Sigmoid colon (tissue), 7 donors: ENCODE results near the gene CD74. TPM values are rescaled to one million over a fixed set of nuclear protein-coding genes. Genes with fewer than 3 reads are reported as not detected.

ENCODE experiments used
- DNase-seq: peaks from one replicate; pipeline ENCODE4 v3.0.0-alpha.2; 2019
- H3K27ac ChIP-seq, 4 donors: fragments of 200-600 bp; sonication (generic); one replicate each; pipeline ENCODE4 v1.5.1; 2016 to 2019; ENCODE audit warnings: mild to moderate bottlenecking in 1 of 4
- H3K27me3 ChIP-seq, 3 donors: fragments of 200-600 bp; sonication (generic); one replicate each; pipeline ENCODE4 v1.5.1; 2019; ENCODE audit warnings: mild to moderate bottlenecking in 1 of 3
- H3K36me3 ChIP-seq, 4 donors: fragments of 200-600 bp; sonication (generic); one replicate each; pipeline ENCODE4 v1.5.1; 2016 to 2019
- H3K4me1 ChIP-seq, 4 donors: fragments of 200-600 bp; sonication (generic); one replicate each; pipeline ENCODE4 v1.5.1; 2017 to 2019
- H3K4me3 ChIP-seq, 4 donors: fragments of 200-600 bp; sonication (generic); one replicate each; pipeline ENCODE4 v1.5.1; 2017 to 2019; ENCODE audit warnings: mild to moderate bottlenecking in 2 of 4, moderate library complexity in 1 of 4
- H3K9me3 ChIP-seq, 4 donors: fragments of 200-600 bp in 3 of 4; sonication (generic) in 3 of 4; one replicate each; pipeline versions ENCODE4 v1.5.1 to v1.6.1; 2013 to 2019
- CTCF ChIP-seq, 4 experiments: fragments of 450-650 bp in 3 of 4; fragments of 200-600 bp in 1 of 4; IDR thresholded peaks; one replicate each; pipeline ENCODE4 v1.5.1; 2016 to 2019; ENCODE audit warnings: antibody characterized with exemption in 4 of 4, mild to moderate bottlenecking in 3 of 4, moderate library complexity in 2 of 4
- EP300 ChIP-seq, 4 donors: sonication (generic); formaldehyde crosslinking; IDR thresholded peaks; one replicate each; pipeline ENCODE4 v1.6.1; 2017; ENCODE audit warnings: antibody characterized with exemption in 4 of 4
- POLR2A ChIP-seq, 2 donors: fragments of 450-650 bp; IDR thresholded peaks; one replicate each; pipeline ENCODE4 v1.6.1; 2016; ENCODE audit warnings: antibody characterized with exemption in 2 of 2, mild to moderate bottlenecking in 2 of 2, moderate library complexity in 2 of 2
- POLR2AphosphoS5 ChIP-seq, 4 donors: sonication (generic); formaldehyde crosslinking; IDR thresholded peaks; one replicate each; pipeline ENCODE4 v1.6.1; 2017; ENCODE audit warnings: antibody characterized with exemption in 4 of 4
- WGBS, 2 donors: extraction: QIAGEN DNeasy Blood & Tissue Kit; methylation state at CpG; one replicate each; pipeline ENCODE4 v1.1.7; 2013; 5-methylcytosine and 5-hydroxymethylcytosine counted together
- intact Hi-C: fragments of 100-400 bp; cut with DNase I; formaldehyde crosslinking; loops from one replicate; pipeline ENCODE4 v1.15.1; 2023
- polyA plus RNA-seq, 3 donors: library from polyadenylated mRNA; stranded (reverse); fragments of 200-250 nt; gene quantifications; one replicate each; pipeline ENCODE4 v1.2.3, GENCODE V29; 2013
- total RNA-seq, 4 donors: library from RNA; depleted of rRNA; stranded (reverse); fragments of >200 nt; gene quantifications; one replicate each; pipeline ENCODE4 v1.1.0, GENCODE V29; 2016
- donor health status: healthy with polysubstance abuse.
- donor health status: Bipolar disorder and iron deficiency.
- donor health status: healthy.

CD74 gene
- total and polyA plus RNA-seq, 7 donors: 176 to 2,186 (median 216) TPM

GRCh38 chr5:150377964-150378694, 34.6 kb downstream of the CD74 start:
- H3K4me1 ChIP-seq: peaks cover 0 to 26% (median 15%) of the 10 kb centered on the region in 4 donors
- 82 to 92% methylated on average over 5 of the region's 5 CpGs for WGBS, 2 donors
- H3K27me3 ChIP-seq: no peaks in the 10 kb centered on the region
- no peak overlapping the region for H3K4me3 ChIP-seq
- TF ChIP-seq POLR2AphosphoS5 (IDR thresholded peaks at IDR 0.05): peak in 3 of 4 donors; percentile 68 to 77 (median 73)
- no peak for TF ChIP-seq CTCF (IDR thresholded peaks at IDR 0.05)
- peak in 3 of 4 donors; percentile 35 to 76 (median 48) for TF ChIP-seq EP300 (IDR thresholded peaks at IDR 0.05)
- no peak for DNase-seq
- peaks cover 63 to 97% (median 90%) of the 10 kb centered on the region in 4 donors for H3K36me3 ChIP-seq
- no peaks in the 10 kb centered on the region for H3K9me3 ChIP-seq
- intact Hi-C loops: no loop called here
- peak overlapping the region in 3 of 4 donors; percentile 64 to 78 (median 69) for H3K27ac ChIP-seq

GRCh38 chr5:150376799-150377771, 35.6 kb downstream of the CD74 start:
- Histone ChIP-seq H3K36me3 (peaks cover 58 to 97% (median 89%) of the 10 kb centered on the region in 4 donors), H3K9me3 (no peaks in the 10 kb centered on the region), H3K4me3 (no peak overlapping the region), H3K27me3 (no peaks in the 10 kb centered on the region), H3K4me1 (peaks cover 0 to 26% (median 15%) of the 10 kb centered on the region in 4 donors), H3K27ac (peak overlapping the region in 3 of 4 donors; percentile 64 to 78 (median 69))
- TF ChIP-seq EP300 (IDR thresholded peaks at IDR 0.05): no peak
- TF ChIP-seq POLR2A (IDR thresholded peaks at IDR 0.05): no peak
- TF ChIP-seq CTCF (IDR thresholded peaks at IDR 0.05): no peak
- no peak for TF ChIP-seq POLR2AphosphoS5 (IDR thresholded peaks at IDR 0.05)
- WGBS, 2 donors: 76 to 79% methylated on average over 10 of the region's 10 CpGs
- intact Hi-C loops: no loop called here
- DNase-seq: no peak

- Histone ChIP-seq H3K4me1 (peaks cover 0 to 26% (median 15%) of the 10 kb centered on the region in 4 donors), H3K4me3 (no peak overlapping the region), H3K9me3 (no peaks in the 10 kb centered on the region), H3K36me3 (peaks cover 53 to 97% (median 84%) of the 10 kb centered on the region in 4 donors), H3K27ac (no peak overlapping the region), H3K27me3 (no peaks in the 10 kb centered on the region)
- intact Hi-C loops: no loop called here
- no peak for DNase-seq
- TF ChIP-seq EP300 (IDR thresholded peaks at IDR 0.05): no peak
- no peak for TF ChIP-seq POLR2A (IDR thresholded peaks at IDR 0.05)
- no peak for TF ChIP-seq CTCF (IDR thresholded peaks at IDR 0.05)
- TF ChIP-seq POLR2AphosphoS5 (IDR thresholded peaks at IDR 0.05): no peak
- WGBS, 2 donors: 95% methylated on average over 11 of the region's 11 CpGs
These were observed 38.1 kb downstream of the CD74 start for GRCh38 chr5:150374651-150375050.

GRCh38 chr5:150372639-150373038, 40.1 kb downstream of the CD74 start:
- TF ChIP-seq POLR2AphosphoS5 (IDR thresholded peaks at IDR 0.05): no peak
- TF ChIP-seq EP300 (IDR thresholded peaks at IDR 0.05): no peak
- TF ChIP-seq CTCF (IDR thresholded peaks at IDR 0.05): no peak
- TF ChIP-seq POLR2A (IDR thresholded peaks at IDR 0.05): no peak
- no peak overlapping the region for H3K27ac ChIP-seq
- DNase-seq: no peak
- H3K36me3 ChIP-seq: peaks cover 50 to 98% (median 89%) of the 10 kb centered on the region in 4 donors
- intact Hi-C loops: no loop called here
- no peak overlapping the region for H3K4me3 ChIP-seq
- H3K9me3 ChIP-seq: no peaks in the 10 kb centered on the region
- WGBS, 2 donors: 94 to 95% methylated on average over 6 of the region's 6 CpGs
- H3K27me3 ChIP-seq: no peaks in the 10 kb centered on the region
- peaks cover 0 to 10% (median 5%) of the 10 kb centered on the region in 4 donors for H3K4me1 ChIP-seq
